IMR-90 (cell line): ENCODE data around the gene PHF14. TPM values are rescaled to one million over a fixed set of nuclear protein-coding genes. Genes with fewer than 3 reads are reported as not detected.

Source experiments
- ATAC-seq: fragments of 200-7000 bp; cut with Tn5 transposase; 2 replicates; pipeline ENCODE4 v1.9.1; 2020; ENCODE audit warnings: low read depth, mild to moderate bottlenecking, moderate library complexity
- BruUV-seq: library from RNA; stranded (reverse); fragments of 400-500 nt; replicated peaks from 2 replicates; lab custom pipeline; 2021; lab: Mats Ljungman, UMichigan
- CTCF ChIA-PET: fragments of 300-600 bp; formaldehyde crosslinking; extraction: SDS; loops from one replicate; lab custom pipeline; 2021; ENCODE audit warnings: antibody characterized with exemption; lab: Yijun Ruan, JAX
- POLR2A ChIA-PET: fragments of 300-600 bp; sonication (Branson Sonifier 250); formaldehyde crosslinking; loops from one replicate; lab custom pipeline; 2022; ENCODE audit warnings: antibody characterized with exemption; ENCODE audit not compliant: unreplicated experiment; lab: Charles Lee
- DNase-seq: peaks from one replicate; pipeline ENCODE4 v3.0.0; 2013
- H2AFZ ChIP-seq: replicated peaks from 2 replicates; pipeline ENCODE3; 2013; ENCODE audit warnings: low read length, mild to moderate bottlenecking; ENCODE audit not compliant: poor library complexity
- H2AK5ac ChIP-seq: 2 replicates; pipeline ENCODE4 v1.6.1; 2013; ENCODE audit warnings: low read depth, low read length, inconsistent platforms
- H2AK9ac ChIP-seq: replicated peaks from 2 replicates; pipeline ENCODE3; 2013; ENCODE audit warnings: mild to moderate bottlenecking, low read depth, low read length, moderate library complexity; ENCODE audit not compliant: poor library complexity
- H2BK120ac ChIP-seq: 2 replicates; pipeline ENCODE4 v1.6.1; 2013; ENCODE audit warnings: low read depth, low read length, inconsistent platforms
- H2BK15ac ChIP-seq: 3 replicates; pipeline ENCODE4 v1.6.1; 2013; ENCODE audit warnings: low read depth, low read length, inconsistent platforms
- H2BK20ac ChIP-seq: 2 replicates; pipeline ENCODE4 v1.6.1; 2013; ENCODE audit warnings: low read depth, mild to moderate bottlenecking, inconsistent platforms, low read length, moderate library complexity
- H2BK5ac ChIP-seq: 2 replicates; pipeline ENCODE4 v1.6.1; 2013; ENCODE audit warnings: mild to moderate bottlenecking, low read depth, low read length, inconsistent platforms; ENCODE audit not compliant: poor library complexity, severe bottlenecking
- H3K14ac ChIP-seq: replicated peaks from 2 replicates; pipeline ENCODE4 v1.6.1; 2013; ENCODE audit warnings: low read depth, low read length, inconsistent platforms
- H3K18ac ChIP-seq: 2 replicates; pipeline ENCODE4 v1.6.1; 2013; ENCODE audit warnings: low read depth, low read length, control low read depth
- H3K23ac ChIP-seq: 2 replicates; pipeline ENCODE4 v1.6.1; 2013; ENCODE audit warnings: low read depth, low read length, inconsistent platforms
- H3K27ac ChIP-seq: 2 replicates; pipeline ENCODE4 v1.5.1; 2013; ENCODE audit warnings: mild to moderate bottlenecking, control low read depth, low read length; ENCODE audit not compliant: insufficient read depth
- H3K27me3 ChIP-seq: 2 replicates; pipeline ENCODE4 v1.6.1; 2013; ENCODE audit warnings: low read length; ENCODE audit not compliant: control insufficient read depth, insufficient read depth
- H3K36me3 ChIP-seq: 2 replicates; pipeline ENCODE4 v1.6.1; 2013; ENCODE audit warnings: low read length, mixed read lengths; ENCODE audit not compliant: control insufficient read depth, insufficient read depth
- H3K4ac ChIP-seq: 2 replicates; pipeline ENCODE4 v1.6.1; 2013; ENCODE audit warnings: low read depth, low read length, inconsistent platforms
- H3K4me1 ChIP-seq: 2 replicates; pipeline ENCODE4 v1.6.1; 2013; ENCODE audit warnings: low read length, mixed read lengths; ENCODE audit not compliant: control insufficient read depth, insufficient read depth
- H3K4me2 ChIP-seq: 2 replicates; pipeline ENCODE4 v1.6.1; 2013; ENCODE audit warnings: low read depth, mild to moderate bottlenecking, control low read depth, low read length, moderate library complexity
- H3K4me3 ChIP-seq: 2 replicates; pipeline ENCODE4 v1.5.1; 2013; ENCODE audit warnings: low read depth, mild to moderate bottlenecking, control low read depth, low read length, moderate library complexity; ENCODE audit not compliant: insufficient read depth
- H3K56ac ChIP-seq: 2 replicates; pipeline ENCODE4 v1.6.1; 2013; ENCODE audit warnings: low read length, inconsistent platforms; ENCODE audit not compliant: insufficient read depth; ENCODE audit errors: extremely low read depth
- H3K79me1 ChIP-seq, 2 experiments: 2 replicates each; pipeline ENCODE4 v1.6.1; 2013; ENCODE audit warnings: low read length in 2 of 2, inconsistent platforms in 1 of 2, low read depth in 1 of 2
- H3K9ac ChIP-seq: 2 replicates; pipeline ENCODE4 v1.6.1; 2013; ENCODE audit warnings: low read depth, low read length, control low read depth
- H3K9me1 ChIP-seq: 2 replicates; pipeline ENCODE4 v1.6.1; 2013; ENCODE audit warnings: low read length, inconsistent platforms; ENCODE audit not compliant: insufficient read depth
- H3K9me3 ChIP-seq: 2 replicates; pipeline ENCODE4 v1.6.1; 2013; ENCODE audit warnings: low read length; ENCODE audit not compliant: control insufficient read depth, insufficient read depth
- H4K20me1 ChIP-seq: 2 replicates; pipeline ENCODE4 v1.6.1; 2013; ENCODE audit warnings: low read length, inconsistent platforms; ENCODE audit not compliant: insufficient read depth
- H4K5ac ChIP-seq: 2 replicates; pipeline ENCODE4 v1.6.1; 2013; ENCODE audit warnings: mild to moderate bottlenecking, low read depth, low read length, control low read depth
- H4K8ac ChIP-seq, 2 experiments: 2 replicates each; pipeline ENCODE4 v1.6.1; 2013; ENCODE audit warnings: low read depth in 2 of 2, low read length in 2 of 2, control low read depth in 1 of 2, inconsistent platforms in 1 of 2
- H4K91ac ChIP-seq: 2 replicates; pipeline ENCODE4 v1.6.1; 2013; ENCODE audit warnings: low read depth, low read length, inconsistent platforms; ENCODE audit not compliant: insufficient read depth
- RAD21 ChIP-seq: IDR thresholded peaks from 2 replicates; pipeline ENCODE4 v1.6.1; 2012; ENCODE audit warnings: low read length, improper control_type of control experiment
- WGBS, 2 experiments: methylation state at CpG; one replicate each; pipeline versions ENCODE4 v1.1.5 to v1.1.7; 2013; ENCODE audit warnings: missing lambda C conversion rate in 2 of 2; ENCODE audit not compliant: insufficient read length in 1 of 2; ENCODE audit errors: extremely low coverage in 2 of 2; 5-methylcytosine and 5-hydroxymethylcytosine counted together
- dilution Hi-C: fragments of 300-500 bp; cut with HindIII; formaldehyde crosslinking; loops from one replicate; pipeline ENCODE4 v1.14.3; 2018; ENCODE audit warnings: low sequenced_read_pairs; ENCODE audit not compliant: unreplicated experiment
- in situ Hi-C: fragments of 300-500 bp; cut with MboI; formaldehyde crosslinking; loops from 3 replicates; pipeline ENCODE4 v1.14.3; 2019; ENCODE audit warnings: low sequenced_read_pairs, inconsistent platforms, mixed read lengths
- intact Hi-C: fragments of 100-400 bp; cut with micrococcal nuclease; formaldehyde crosslinking; loops from 2 replicates; pipeline ENCODE4 v1.10.0; 2022
- polyA plus RNA-seq, 3 experiments: library from polyadenylated mRNA; depleted of rRNA; stranded (reverse); fragments of >200 nt; gene quantifications; 2 replicates each; pipeline ENCODE4 v1.2.3, GENCODE V29; 2012; ENCODE audit warnings: low replicate concordance in 1 of 3
- total RNA-seq: library from RNA; depleted of rRNA; stranded (reverse); fragments of >200 nt; gene quantifications from 2 replicates; pipeline ENCODE4 v1.2.3, GENCODE V29; 2012

PHF14 gene
- total and polyA plus RNA-seq, 2 of the 4 experiments (the other 2 are of a cell fraction): 8.7 to 17.2 TPM

GRCh38 chr7:10977113-10977512 lies 3.4 kb downstream of the PHF14 start:
- H4K5ac ChIP-seq: no peak overlapping the region
- CTCF ChIA-PET: interaction anchor here (1.2 kb wide), 1 partner anchor 235 kb away, joined by 4 read pairs; no protein-coding TSS in a partner anchor
- no peak for TF ChIP-seq RAD21

More at GRCh38 chr7:10977113-10977512, 3.4 kb downstream of the PHF14 start:
- Histone ChIP-seq H3K27ac (no peak overlapping the region), H3K9me1 (no peaks in the 10 kb centered on the region), H3K9ac (no peak overlapping the region), H2BK20ac (no peak overlapping the region), H3K79me1 (peaks cover 9 to 22% of the 10 kb centered on the region in 2 experiments; a peak in 3 of 4 replicates), H2AFZ (no peak overlapping the region), H3K18ac (no peak overlapping the region), H3K4me1 (no peaks in the 10 kb centered on the region), H2BK15ac (no peak overlapping the region), H2BK5ac (no peak overlapping the region), H3K23ac (no peak overlapping the region), H4K91ac (no peak overlapping the region), H2BK120ac (no peak overlapping the region), H3K14ac (no peak overlapping the region), H3K4me2 (no peak overlapping the region), H2AK5ac (no peak overlapping the region), H4K20me1 (peaks cover 4% of the 10 kb centered on the region; the same call in 1 of the 2 replicates), H3K4me3 (no peak overlapping the region), H4K8ac (no peak overlapping the region), H3K27me3 (no peaks in the 10 kb centered on the region), H3K9me3 (no peaks in the 10 kb centered on the region), H3K36me3 (no peaks in the 10 kb centered on the region; the same call in 1 of the 2 replicates), H3K4ac (no peak overlapping the region), H3K56ac (no peak overlapping the region), H2AK9ac (no peak overlapping the region)
- intact Hi-C loops (no loop called here), dilution Hi-C loops (no loop called here), in situ Hi-C loops (no loop called here)
- POLR2A ChIA-PET: no interaction called here
- DNase-seq (no peak), ATAC-seq (no peak)
- WGBS, 2 experiments: no CpG with 5 or more reads among the region's 4 CpGs
- BruUV-seq: no TSS peak
